GM18868 (cell line): ENCODE results near the gene ZBTB42.
A peak's percentile ranks its signal among the peaks of the same experiment; 100 is the strongest.
"Not testable (repeated sequence)": the region's sequence is repeated elsewhere in the genome, so short reads cannot be mapped to it uniquely, and the experiment has no call there.

ENCODE experiments used
- ATAC-seq: cut with Tn5 transposase; IDR thresholded peaks from one replicate; pipeline ENCODE4 v1.9.1; 2021; ENCODE audit warnings: mild to moderate bottlenecking, moderate library complexity; ENCODE audit not compliant: unreplicated experiment

ZBTB42 gene

DNA sequence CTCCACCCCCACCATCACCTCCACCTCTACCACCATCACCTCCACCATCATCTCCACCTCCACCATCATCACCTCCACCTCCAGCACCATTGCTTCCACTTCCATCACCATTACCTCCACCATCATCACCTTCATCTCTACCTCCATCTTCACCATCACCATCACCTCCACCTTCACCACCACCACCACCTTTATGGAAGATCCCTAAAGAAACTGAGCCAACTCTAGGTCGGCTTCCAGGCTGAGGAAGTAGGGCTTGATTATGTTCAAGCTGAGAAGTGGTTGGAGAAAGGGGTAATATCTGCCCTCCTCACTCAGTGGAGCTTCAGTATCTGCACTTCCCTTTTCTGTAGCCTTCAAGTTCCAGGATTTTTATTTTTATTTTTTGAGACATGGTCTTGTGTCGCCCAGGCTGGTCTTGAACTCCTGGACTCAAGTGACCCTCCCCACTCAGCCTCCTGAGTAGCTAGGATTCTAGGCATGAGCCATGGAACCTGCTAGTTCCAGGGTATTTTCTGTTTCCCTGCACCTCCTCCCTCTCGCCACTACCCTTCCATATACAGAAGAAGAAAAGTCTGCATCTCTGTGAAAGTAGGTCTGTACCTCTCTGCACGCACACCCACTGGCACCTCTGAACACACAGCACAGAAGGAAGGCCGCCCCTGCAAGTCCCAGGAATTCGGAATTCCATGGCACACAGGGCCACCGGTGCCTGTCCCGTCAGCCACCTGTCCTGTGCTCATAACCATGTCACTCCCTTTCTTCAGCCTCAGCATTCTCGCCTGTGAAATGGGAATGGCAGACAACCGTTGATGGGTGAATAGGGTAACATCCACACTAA lies 5.9 kb downstream of the ZBTB42 start:
- ATAC-seq, result no peak

DNA sequence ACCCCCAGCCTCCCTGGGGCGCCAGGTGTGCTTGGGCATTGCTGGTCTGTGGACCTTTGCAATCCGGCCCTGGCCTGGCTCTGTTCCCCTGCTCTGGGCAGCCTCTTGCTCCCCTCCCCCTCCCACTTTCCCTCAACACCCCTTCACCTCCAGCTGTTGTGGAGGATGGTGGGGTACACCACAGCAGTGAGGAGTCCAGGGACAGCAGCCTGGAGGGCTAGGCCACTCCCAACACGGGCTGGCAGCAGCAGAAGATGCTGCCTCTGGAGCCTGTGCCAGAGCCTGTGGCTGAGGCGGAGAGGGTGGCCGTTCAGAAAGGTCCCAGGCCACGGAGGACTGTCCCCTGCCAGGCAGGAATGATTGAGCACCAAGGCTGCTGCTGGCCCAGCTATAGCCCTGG lies 7.6 kb downstream of the ZBTB42 start:
- no peak for ATAC-seq

DNA sequence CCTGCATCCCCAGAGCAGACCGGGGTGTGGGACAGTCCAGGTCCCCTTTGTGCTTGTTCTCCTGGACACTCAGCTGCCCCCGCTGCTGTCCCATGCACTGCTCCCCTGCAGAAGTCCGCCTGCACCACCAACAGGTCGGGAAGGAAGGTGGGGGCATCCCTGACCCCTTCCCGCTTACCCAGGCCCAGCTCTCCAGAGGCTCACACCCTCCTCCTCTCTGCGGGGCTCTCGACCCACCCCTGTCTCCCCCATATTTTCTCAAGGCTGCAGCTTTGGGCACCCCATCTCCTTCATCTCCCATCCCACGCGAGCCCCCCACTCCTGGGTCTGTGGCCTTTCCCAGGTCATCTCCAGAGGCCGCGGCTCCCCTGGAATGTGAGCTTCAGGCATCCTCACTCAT lies 9.4 kb downstream of the ZBTB42 start:
- no peak for ATAC-seq

DNA sequence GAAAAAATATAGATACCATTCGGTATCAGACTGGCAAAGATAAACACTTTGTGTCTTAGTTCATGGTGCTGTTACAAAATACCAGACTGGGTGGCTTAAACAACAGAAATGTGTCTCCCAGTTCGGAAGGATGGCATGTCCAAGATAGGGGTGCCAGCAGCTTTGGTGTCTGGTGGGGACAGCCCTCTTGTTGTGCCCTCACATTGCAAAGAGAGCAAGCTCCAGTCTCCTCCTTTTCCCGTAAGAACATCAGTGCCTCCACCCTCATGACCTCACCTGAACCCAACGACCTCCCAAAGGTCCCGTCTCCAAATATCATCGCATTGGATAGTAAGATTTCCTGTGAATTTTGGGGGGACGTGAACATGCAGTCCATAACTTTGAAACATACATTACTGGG lies 12.4 kb downstream of the ZBTB42 start:
- no peak for ATAC-seq

GRCh38 chr14:104814701-104815100 lies 13.8 kb downstream of the ZBTB42 start:
- not testable (repeated sequence) for ATAC-seq

GRCh38 chr14:104816616-104816884 lies 15.6 kb downstream of the ZBTB42 start:
- no peak for ATAC-seq

DNA sequence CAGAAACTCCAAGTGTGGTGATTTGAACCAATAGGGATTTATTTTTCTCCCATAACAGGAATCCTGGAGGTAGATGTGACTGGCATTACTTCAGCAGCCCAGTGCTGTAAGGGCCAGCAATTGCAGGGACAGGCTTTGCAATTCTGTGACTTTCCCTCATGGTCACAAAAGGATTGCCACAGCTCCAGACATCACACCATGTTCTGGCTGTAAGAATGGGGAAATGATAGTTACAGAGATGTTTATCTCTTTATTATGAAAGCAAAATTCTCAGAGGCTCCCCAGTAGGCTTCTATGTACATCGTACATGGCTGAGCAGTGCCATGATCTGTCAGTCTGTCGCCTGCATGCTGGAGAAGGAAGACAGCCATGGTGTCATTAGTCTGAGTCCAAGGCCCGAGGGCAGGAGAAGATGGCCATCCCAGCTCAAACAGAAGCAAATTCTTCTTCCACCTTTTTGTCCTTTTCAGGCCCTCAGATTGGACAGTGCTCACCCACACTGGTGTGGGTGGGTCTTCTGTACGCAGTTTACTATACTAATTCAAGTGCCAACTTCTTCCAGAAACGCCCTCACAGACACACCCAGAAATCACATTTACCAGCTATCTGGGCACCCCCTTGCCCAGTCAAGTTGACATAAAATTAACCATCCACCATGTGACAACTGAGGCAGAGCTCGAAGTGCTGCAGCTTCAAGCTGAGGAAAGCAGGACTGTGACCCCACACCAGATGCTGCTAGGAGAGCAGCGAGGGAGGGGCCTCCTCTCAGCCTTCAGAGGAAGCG lies 17.2 kb downstream of the ZBTB42 start:
- no peak for ATAC-seq

GRCh38 chr14:104818714-104819161 lies 17.8 kb downstream of the ZBTB42 start:
- ATAC-seq, result no peak

DNA sequence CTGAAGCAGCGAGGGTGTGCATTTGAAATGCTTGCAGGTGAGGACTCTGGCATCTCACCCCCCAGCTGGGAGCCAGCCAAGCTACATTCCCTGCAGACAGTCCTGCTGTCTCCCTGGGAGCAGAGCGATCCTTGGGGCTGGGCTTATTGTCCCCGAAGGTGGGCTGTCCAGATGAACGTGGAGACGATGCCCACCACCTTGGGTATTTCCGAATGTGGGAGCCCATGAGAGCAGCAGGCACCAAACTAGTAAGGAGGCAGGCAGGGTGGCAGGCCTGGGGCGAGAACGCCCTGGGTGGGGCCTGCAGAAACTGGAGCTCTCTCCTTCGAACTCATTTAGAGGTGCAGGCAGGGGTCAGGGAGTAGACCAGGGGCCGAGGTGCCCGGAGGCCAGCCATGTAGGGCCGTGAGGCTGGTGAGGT lies 18.5 kb downstream of the ZBTB42 start:
- ATAC-seq, result no peak

GRCh38 chr14:104820669-104821228 lies 19.8 kb downstream of the ZBTB42 start:
- ATAC-seq, result no peak

- no peak for ATAC-seq
Measured at GRCh38 chr14:104821229-104821945, 20.5 kb downstream of the ZBTB42 start.

- no peak for ATAC-seq
Measured at GRCh38 chr14:104821971-104822608, 21.2 kb downstream of the ZBTB42 start.

GRCh38 chr14:104822821-104823615 lies 22.1 kb downstream of the ZBTB42 start:
- ATAC-seq, result no peak

GRCh38 chr14:104824353-104824997 lies 23.6 kb downstream of the ZBTB42 start:
- ATAC-seq, result no peak

DNA sequence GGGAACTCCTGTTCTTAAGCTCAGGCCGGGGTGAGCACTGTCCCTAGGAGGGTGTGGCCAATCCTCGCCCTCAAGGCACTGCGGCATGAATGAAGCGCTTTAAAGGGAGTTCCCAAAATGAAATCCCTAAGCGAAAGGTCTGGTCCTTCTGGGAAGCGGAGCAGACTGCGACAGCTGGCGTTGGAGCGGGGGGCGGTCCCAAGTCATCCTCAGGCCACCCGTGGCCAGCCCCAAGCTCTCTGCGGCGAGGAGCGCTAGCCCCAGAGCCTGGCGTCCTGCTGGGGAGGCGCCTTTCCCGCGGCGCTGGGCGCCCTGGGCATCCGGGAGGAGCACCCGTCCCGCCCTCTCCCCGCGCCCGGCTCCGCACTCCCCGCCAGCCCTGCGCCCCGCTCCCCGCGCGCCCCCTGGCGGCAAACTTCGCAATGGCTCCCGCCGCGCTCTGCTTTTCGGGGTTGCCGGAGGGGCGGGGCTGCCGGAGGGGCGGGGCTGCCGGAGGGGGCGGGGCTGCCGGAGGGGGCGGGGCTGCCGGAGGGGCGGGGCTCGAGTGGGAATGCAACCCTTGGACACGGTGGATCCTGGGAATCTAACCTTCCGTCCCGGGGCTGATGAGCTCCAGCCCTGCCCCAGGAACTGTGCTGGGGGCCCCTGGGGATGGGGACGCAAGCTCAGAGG lies 25.4 kb downstream of the ZBTB42 start:
- peak; percentile 76 for ATAC-seq

DNA sequence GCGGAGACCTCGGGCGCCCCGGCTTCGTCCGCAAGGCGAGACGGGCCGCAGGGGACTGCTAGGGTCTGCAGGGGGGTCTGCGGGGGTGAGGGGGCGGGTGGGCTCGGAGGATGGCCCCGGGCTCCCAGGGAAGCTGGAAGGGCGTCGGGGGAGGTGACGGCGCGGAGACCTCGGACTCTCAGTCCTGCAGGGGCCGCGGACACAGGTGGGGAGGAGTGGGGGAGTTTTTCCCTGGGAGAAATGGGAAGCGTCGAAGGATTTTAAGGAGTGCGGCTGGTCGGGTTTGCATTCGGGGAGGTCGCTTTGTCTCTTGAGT lies 25.9 kb downstream of the ZBTB42 start:
- ATAC-seq, result no peak

- no peak for ATAC-seq
Measured at GRCh38 chr14:104827177-104828055, 26.5 kb downstream of the ZBTB42 start.

GRCh38 chr14:104830781-104831180 lies 29.9 kb downstream of the ZBTB42 start:
- no peak for ATAC-seq
